Trophoblast cell (in vitro differentiated cells and primary cell): Measurements from ENCODE around the gene FAM168A.
A peak's percentile ranks its signal among the peaks of the same experiment; 100 is the strongest.

Experiments
- DNase-seq, 2 donors: peaks; one replicate each; pipeline ENCODE4 v3.0.0-alpha.2; 2016
- H2AFZ ChIP-seq: 2 replicates; pipeline ENCODE4 v1.6.1; 2013; ENCODE audit warnings: low read length, moderate library complexity, mild to moderate bottlenecking; ENCODE audit not compliant: insufficient read depth, poor library complexity
- H2AK5ac ChIP-seq: 2 replicates; pipeline ENCODE4 v1.6.1; 2013; ENCODE audit warnings: mild to moderate bottlenecking, low read length
- H2BK120ac ChIP-seq: 2 replicates; pipeline ENCODE4 v1.6.1; 2013; ENCODE audit warnings: low read length, mild to moderate bottlenecking, moderate library complexity; ENCODE audit not compliant: insufficient read depth, poor library complexity
- H2BK12ac ChIP-seq: 2 replicates; pipeline ENCODE4 v1.6.1; 2013; ENCODE audit warnings: mild to moderate bottlenecking, low read length, moderate library complexity
- H2BK5ac ChIP-seq: 2 replicates; pipeline ENCODE4 v1.6.1; 2013; ENCODE audit warnings: low read length, low read depth, moderate library complexity, mild to moderate bottlenecking; ENCODE audit not compliant: poor library complexity
- H3K14ac ChIP-seq: 2 replicates; pipeline ENCODE4 v1.6.1; 2013; ENCODE audit warnings: mild to moderate bottlenecking, low read length
- H3K18ac ChIP-seq: 2 replicates; pipeline ENCODE4 v1.6.1; 2013; ENCODE audit warnings: mild to moderate bottlenecking, low read length
- H3K23ac ChIP-seq: 2 replicates; pipeline ENCODE4 v1.6.1; 2013; ENCODE audit warnings: low read length
- H3K27ac ChIP-seq: 2 replicates; pipeline ENCODE4 v1.5.1; 2013; ENCODE audit warnings: low read depth, mild to moderate bottlenecking, inconsistent platforms, low read length, moderate library complexity
- H3K27me3 ChIP-seq: 2 replicates; pipeline ENCODE4 v1.6.1; 2013; ENCODE audit warnings: inconsistent platforms, mild to moderate bottlenecking, low read length, moderate library complexity; ENCODE audit not compliant: insufficient read depth
- H3K36me3 ChIP-seq, 2 experiments: 1 replicate in 1 of 2; 2 replicates in 1 of 2; pipeline ENCODE4 v1.6.1; 2013; ENCODE audit warnings: low read length in 2 of 2, mild to moderate bottlenecking in 2 of 2, moderate library complexity in 1 of 2; ENCODE audit not compliant: insufficient read depth in 2 of 2, control insufficient read depth in 1 of 2
- H3K4ac ChIP-seq: 2 replicates; pipeline ENCODE4 v1.6.1; 2013; ENCODE audit warnings: low read depth, mild to moderate bottlenecking, low read length, moderate library complexity
- H3K4me1 ChIP-seq, 2 experiments: 1 replicate in 1 of 2; 2 replicates in 1 of 2; pipeline ENCODE4 v1.6.1; 2013; ENCODE audit warnings: low read length in 2 of 2, mild to moderate bottlenecking in 2 of 2, moderate library complexity in 1 of 2; ENCODE audit not compliant: insufficient read depth in 2 of 2, control insufficient read depth in 1 of 2
- H3K4me2 ChIP-seq: 2 replicates; pipeline ENCODE4 v1.6.1; 2013; ENCODE audit warnings: inconsistent platforms, mild to moderate bottlenecking, low read length, moderate library complexity
- H3K4me3 ChIP-seq: 2 replicates; pipeline ENCODE4 v1.5.1; 2013; ENCODE audit warnings: mild to moderate bottlenecking, low read depth, low read length, inconsistent platforms
- H3K79me1 ChIP-seq: one replicate; pipeline ENCODE4 v1.6.1; 2013; ENCODE audit warnings: low read length
- H3K79me2 ChIP-seq: 2 replicates; pipeline ENCODE4 v1.6.1; 2013; ENCODE audit warnings: low read length, mild to moderate bottlenecking; ENCODE audit not compliant: control insufficient read depth, insufficient read depth, poor library complexity
- H3K9ac ChIP-seq: 2 replicates; pipeline ENCODE4 v1.6.1; 2013; ENCODE audit warnings: mild to moderate bottlenecking, low read length
- H3K9me3 ChIP-seq: 2 replicates; pipeline ENCODE4 v1.6.1; 2013; ENCODE audit warnings: low read depth, mild to moderate bottlenecking, control low read depth, inconsistent platforms, low read length; ENCODE audit not compliant: insufficient read depth
- H4K12ac ChIP-seq: 2 replicates; pipeline ENCODE4 v1.6.1; 2013; ENCODE audit warnings: low read depth, mild to moderate bottlenecking, low read length, moderate library complexity
- H4K8ac ChIP-seq: 2 replicates; pipeline ENCODE4 v1.6.1; 2013; ENCODE audit warnings: low read depth, mild to moderate bottlenecking, low read length, moderate library complexity
- H4K91ac ChIP-seq: one replicate; pipeline ENCODE4 v1.6.1; 2013; ENCODE audit warnings: low read depth, mild to moderate bottlenecking, low read length, moderate library complexity
- WGBS: extraction: QIAGEN DNeasy Blood & Tissue Kit; methylation state at CpG from one replicate; pipeline ENCODE4 v1.1.7; 2013; ENCODE audit warnings: missing lambda C conversion rate; ENCODE audit not compliant: insufficient read length, insufficient coverage; ENCODE audit errors: extremely low coverage; 5-methylcytosine and 5-hydroxymethylcytosine counted together

The FAM168A gene

DNA sequence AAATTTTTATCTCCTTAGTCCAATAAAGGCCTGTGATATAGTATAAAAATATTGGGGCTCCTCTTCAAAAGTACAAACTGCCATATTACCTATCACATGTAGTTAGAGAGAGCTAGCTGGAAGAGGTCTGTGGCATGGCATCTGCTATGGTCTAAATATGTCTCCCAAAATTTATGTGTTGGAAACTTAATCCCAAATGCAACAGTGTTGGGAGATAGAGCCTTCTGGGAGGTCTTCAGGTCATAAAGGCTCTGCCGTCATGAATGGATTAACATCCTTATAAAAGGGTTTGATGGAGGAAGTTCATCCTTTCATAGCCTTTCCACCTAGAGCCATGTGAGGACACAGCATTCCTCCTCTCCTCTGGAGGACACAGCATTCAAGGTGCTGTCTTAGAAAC lies 116.3 kb downstream of the FAM168A start:
- H4K12ac ChIP-seq = no peak overlapping the region
- WGBS = no CpG with 5 or more reads among the region's 1 CpG
- H3K18ac ChIP-seq = no peak overlapping the region

DNA sequence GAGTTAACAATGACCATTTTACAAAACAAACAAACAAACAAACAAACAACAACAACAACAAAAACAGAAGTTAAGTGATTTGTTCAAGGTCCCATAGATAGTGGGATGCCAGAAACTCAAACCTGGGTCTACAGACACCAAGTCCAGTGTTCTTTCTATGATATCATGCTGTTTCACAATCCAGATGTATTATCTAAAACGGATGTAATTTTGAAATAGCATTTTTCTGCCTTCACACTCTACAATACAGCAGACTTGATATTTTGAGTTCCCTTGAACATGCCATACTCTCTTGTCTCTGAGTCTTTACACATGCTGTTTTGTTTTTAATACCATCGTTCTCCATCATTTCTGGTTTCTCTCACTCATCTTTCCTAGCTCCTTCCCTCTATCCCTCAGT lies 117.2 kb downstream of the FAM168A start:
- H3K9me3 ChIP-seq = no peaks in the 10 kb centered on the region
- no peak overlapping the region for H3K14ac ChIP-seq
- WGBS = no CpG with 5 or more reads among the region's 2 CpGs

More for the DNA sequence above, 116.3 kb downstream of the FAM168A start:
- Histone ChIP-seq H2BK120ac (no peak overlapping the region), H3K79me2 (no peaks in the 10 kb centered on the region), H3K4me3 (no peak overlapping the region), H3K9ac (no peak overlapping the region), H3K9me3 (no peaks in the 10 kb centered on the region), H2AK5ac (no peak overlapping the region), H3K14ac (no peak overlapping the region), H2BK12ac (no peak overlapping the region), H3K36me3 (no peaks in the 10 kb centered on the region), H3K27me3 (no peaks in the 10 kb centered on the region), H3K4me2 (no peak overlapping the region), H3K23ac (no peak overlapping the region), H3K4ac (no peak overlapping the region), H4K8ac (no peak overlapping the region), H3K4me1 (no peaks in the 10 kb centered on the region), H3K79me1 (no peaks in the 10 kb centered on the region), H4K91ac (no peak overlapping the region), H2BK5ac (no peak overlapping the region), H2AFZ (no peak overlapping the region), H3K27ac (no peak overlapping the region)
- no peak for DNase-seq

GRCh38 chr11:73478737-73479347 lies 119.1 kb downstream of the FAM168A start:
- no peak overlapping the region for H2BK120ac ChIP-seq
- no peak overlapping the region for H2BK5ac ChIP-seq
- H3K4me2 ChIP-seq = no peak overlapping the region
- no peak overlapping the region for H2AFZ ChIP-seq
- H3K4me1 ChIP-seq = peaks cover 3% of the 10 kb centered on the region in 2 experiments
- H3K9me3 ChIP-seq = no peaks in the 10 kb centered on the region
- no peaks in the 10 kb centered on the region for H3K27me3 ChIP-seq
- H3K9ac ChIP-seq = no peak overlapping the region
- no peak overlapping the region for H2BK12ac ChIP-seq
- no peaks in the 10 kb centered on the region for H3K79me2 ChIP-seq
- no peak overlapping the region for H4K12ac ChIP-seq
- H3K79me1 ChIP-seq = no peaks in the 10 kb centered on the region
- H3K27ac ChIP-seq = no peak overlapping the region
- H2AK5ac ChIP-seq = no peak overlapping the region
- no peak overlapping the region for H3K18ac ChIP-seq
- H4K91ac ChIP-seq = no peak overlapping the region
- no peaks in the 10 kb centered on the region for H3K36me3 ChIP-seq
- H3K4me3 ChIP-seq = no peak overlapping the region
- H4K8ac ChIP-seq = no peak overlapping the region
- WGBS = no CpG with 5 or more reads among the region's 1 CpG
- no peak overlapping the region for H3K4ac ChIP-seq
- no peak overlapping the region for H3K14ac ChIP-seq
- H3K23ac ChIP-seq = no peak overlapping the region
- DNase-seq = peak in 1 of 2 donors; percentile 25

More for the DNA sequence above, 117.2 kb downstream of the FAM168A start:
- Histone ChIP-seq H3K18ac (no peak overlapping the region), H3K4me3 (no peak overlapping the region), H3K79me2 (no peaks in the 10 kb centered on the region), H2BK5ac (no peak overlapping the region), H3K79me1 (no peaks in the 10 kb centered on the region), H3K4me2 (no peak overlapping the region), H4K12ac (no peak overlapping the region), H4K91ac (no peak overlapping the region), H4K8ac (no peak overlapping the region), H3K27me3 (no peaks in the 10 kb centered on the region), H2AK5ac (no peak overlapping the region), H3K27ac (no peak overlapping the region), H2AFZ (no peak overlapping the region), H3K9ac (no peak overlapping the region), H2BK120ac (no peak overlapping the region), H3K36me3 (no peaks in the 10 kb centered on the region), H3K23ac (no peak overlapping the region), H3K4me1 (peaks cover 2% of the 10 kb centered on the region in 2 experiments), H2BK12ac (no peak overlapping the region), H3K4ac (no peak overlapping the region)
- DNase-seq = peak in 1 of 2 donors; percentile 64

DNA sequence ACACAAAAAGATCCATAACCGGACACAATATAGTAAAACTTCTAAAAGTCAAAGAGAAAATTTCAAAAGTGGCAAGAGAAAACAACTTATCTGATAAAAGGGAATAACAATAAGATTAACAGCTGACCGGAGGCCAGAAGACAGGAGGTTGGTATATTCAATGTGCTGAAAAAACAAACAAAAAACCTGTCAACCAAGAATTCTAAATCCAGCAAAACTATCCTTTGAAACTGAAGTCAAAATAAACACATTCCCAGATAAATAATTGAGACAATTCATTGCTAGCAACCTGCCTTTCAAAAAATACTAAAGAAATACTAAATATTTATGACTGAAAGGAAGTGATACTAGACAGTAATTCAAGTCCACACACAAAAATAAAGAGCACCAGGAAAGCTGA lies 120.4 kb downstream of the FAM168A start:
- Histone ChIP-seq H3K23ac (no peak overlapping the region), H3K9ac (no peak overlapping the region), H2BK12ac (no peak overlapping the region), H3K4ac (no peak overlapping the region), H3K14ac (no peak overlapping the region), H3K27ac (no peak overlapping the region), H3K4me2 (no peak overlapping the region), H2AFZ (no peak overlapping the region), H3K79me1 (no peaks in the 10 kb centered on the region), H3K18ac (no peak overlapping the region), H3K4me3 (no peak overlapping the region), H4K12ac (no peak overlapping the region), H4K8ac (no peak overlapping the region), H3K79me2 (no peaks in the 10 kb centered on the region), H3K4me1 (peaks cover 3% of the 10 kb centered on the region in 2 experiments), H2BK120ac (no peak overlapping the region), H2BK5ac (no peak overlapping the region), H3K36me3 (no peaks in the 10 kb centered on the region), H3K9me3 (no peaks in the 10 kb centered on the region), H2AK5ac (no peak overlapping the region), H3K27me3 (no peaks in the 10 kb centered on the region), H4K91ac (no peak overlapping the region)
- DNase-seq = no peak
- WGBS = no CpG with 5 or more reads among the region's 2 CpGs
